A673 (cell line): ENCODE measurements around the gene SRGAP2C.
"Not testable (repeated sequence)": the region's sequence is repeated elsewhere in the genome, so short reads cannot be mapped to it uniquely, and the experiment has no call there.

Experiments used
- EZH2 ChIP-seq: fragments of 200-600 bp; sonication (generic); IDR thresholded peaks from 2 replicates; pipeline ENCODE4 v1.6.1; 2017; ENCODE audit warnings: borderline replicate concordance, low read depth, mild to moderate bottlenecking, mixed read lengths, antibody characterized with exemption, low read length; ENCODE audit not compliant: poor library complexity, severe bottlenecking
- TF ChIP-seq, protein P1 (sequence below): fragments of 300-800, 200-600 bp; sonication (generic); conservative IDR thresholded peaks from 2 replicates; pipeline ENCODE4 v1.5.1; 2017; ENCODE audit warnings: low read depth, mild to moderate bottlenecking, antibody characterized with exemption, low read length, moderate library complexity, mixed read lengths

GRCh38 chr1:121343311-121343906, 158.6 kb downstream of the SRGAP2C start:
- TF ChIP-seq, protein P1, sequence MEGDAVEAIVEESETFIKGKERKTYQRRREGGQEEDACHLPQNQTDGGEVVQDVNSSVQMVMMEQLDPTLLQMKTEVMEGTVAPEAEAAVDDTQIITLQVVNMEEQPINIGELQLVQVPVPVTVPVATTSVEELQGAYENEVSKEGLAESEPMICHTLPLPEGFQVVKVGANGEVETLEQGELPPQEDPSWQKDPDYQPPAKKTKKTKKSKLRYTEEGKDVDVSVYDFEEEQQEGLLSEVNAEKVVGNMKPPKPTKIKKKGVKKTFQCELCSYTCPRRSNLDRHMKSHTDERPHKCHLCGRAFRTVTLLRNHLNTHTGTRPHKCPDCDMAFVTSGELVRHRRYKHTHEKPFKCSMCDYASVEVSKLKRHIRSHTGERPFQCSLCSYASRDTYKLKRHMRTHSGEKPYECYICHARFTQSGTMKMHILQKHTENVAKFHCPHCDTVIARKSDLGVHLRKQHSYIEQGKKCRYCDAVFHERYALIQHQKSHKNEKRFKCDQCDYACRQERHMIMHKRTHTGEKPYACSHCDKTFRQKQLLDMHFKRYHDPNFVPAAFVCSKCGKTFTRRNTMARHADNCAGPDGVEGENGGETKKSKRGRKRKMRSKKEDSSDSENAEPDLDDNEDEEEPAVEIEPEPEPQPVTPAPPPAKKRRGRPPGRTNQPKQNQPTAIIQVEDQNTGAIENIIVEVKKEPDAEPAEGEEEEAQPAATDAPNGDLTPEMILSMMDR: not testable (repeated sequence)
- not testable (repeated sequence) for TF ChIP-seq EZH2
